DND-41 (cell line): ENCODE measurements around the gene HYAL1.
"Not testable (repeated sequence)": the region's sequence is repeated elsewhere in the genome, so short reads cannot be mapped to it uniquely, and the experiment has no call there.

ENCODE experiments used
- ATAC-seq: fragments of 200-7000 bp; cut with Tn5 transposase; 3 replicates; pipeline ENCODE4 v1.9.1; 2021; ENCODE audit warnings: low read depth; ENCODE audit not compliant: insufficient read depth
- DNase-seq: peaks from one replicate; pipeline ENCODE4 v3.0.0-alpha.2; 2020
- H2AFZ ChIP-seq: 2 replicates; pipeline ENCODE4 v1.6.0; 2012; ENCODE audit warnings: low read depth, low read length
- H3K27ac ChIP-seq: 2 replicates; pipeline ENCODE4 v1.5.1; 2012; ENCODE audit warnings: low read length, inconsistent platforms
- H3K27me3 ChIP-seq: fragments of 200-600 bp; sonication (generic); 2 replicates; pipeline ENCODE4 v1.6.0; 2012; ENCODE audit warnings: low read length, mild to moderate bottlenecking, inconsistent platforms; ENCODE audit not compliant: insufficient read depth, poor library complexity
- H3K36me3 ChIP-seq: 2 replicates; pipeline ENCODE4 v1.5.1; 2012; ENCODE audit warnings: low read length, inconsistent platforms; ENCODE audit not compliant: insufficient read depth
- H3K4me1 ChIP-seq: 2 replicates; pipeline ENCODE4 v1.5.1; 2012; ENCODE audit warnings: mild to moderate bottlenecking, low read length; ENCODE audit not compliant: insufficient read depth
- H3K4me2 ChIP-seq: 2 replicates; pipeline ENCODE4 v1.6.0; 2012; ENCODE audit warnings: mild to moderate bottlenecking, moderate library complexity, low read length, inconsistent platforms; ENCODE audit not compliant: insufficient read depth
- H3K4me3 ChIP-seq, 2 experiments: fragments of 200-600 bp in 1 of 2; shearing (Covaris generic) in 1 of 2; 2 replicates each; pipeline ENCODE4 v1.5.1; 2012 to 2016; ENCODE audit warnings: inconsistent platforms in 2 of 2, low read length in 2 of 2, mild to moderate bottlenecking in 2 of 2, low read depth in 1 of 2, moderate library complexity in 1 of 2
- H3K79me2 ChIP-seq: 2 replicates; pipeline ENCODE4 v1.6.0; 2012; ENCODE audit warnings: low read length, inconsistent platforms; ENCODE audit not compliant: insufficient read depth
- H3K9ac ChIP-seq: 2 replicates; pipeline ENCODE4 v1.6.0; 2012; ENCODE audit warnings: low read depth, mild to moderate bottlenecking, inconsistent platforms, low read length, moderate library complexity
- H3K9me3 ChIP-seq: 2 replicates; pipeline ENCODE4 v1.5.1; 2012; ENCODE audit warnings: low read length, moderate library complexity, mild to moderate bottlenecking, inconsistent platforms; ENCODE audit not compliant: insufficient read depth, severe bottlenecking
- H4K20me1 ChIP-seq: 2 replicates; pipeline ENCODE4 v1.6.0; 2012; ENCODE audit warnings: low read length; ENCODE audit not compliant: insufficient read depth
- CTCF ChIP-seq: IDR thresholded peaks from 2 replicates; pipeline ENCODE4 v1.5.1; 2012; ENCODE audit warnings: borderline replicate concordance, low read length, moderate library complexity, mild to moderate bottlenecking; ENCODE audit not compliant: poor library complexity, severe bottlenecking; ENCODE audit errors: extremely low read depth
- EZH2 ChIP-seq: IDR thresholded peaks from 3 replicates; pipeline ENCODE4 v1.6.1; 2012; ENCODE audit warnings: borderline replicate concordance, low read depth, mild to moderate bottlenecking, moderate library complexity, low read length, inconsistent platforms; ENCODE audit not compliant: severe bottlenecking

HYAL1 gene

GRCh38 chr3:50273689-50274065 lies 29.7 kb downstream of the HYAL1 start:
- Histone ChIP-seq H4K20me1 (no peaks in the 10 kb centered on the region), H3K36me3 (no peaks in the 10 kb centered on the region), H3K4me2 (no peak overlapping the region), H3K4me3 (no peak overlapping the region), H3K27me3 (peaks cover 24% of the 10 kb centered on the region), H3K79me2 (no peaks in the 10 kb centered on the region), H3K4me1 (peaks cover 8% of the 10 kb centered on the region), H3K9ac (no peak overlapping the region), H2AFZ (no peak overlapping the region), H3K9me3 (no peaks in the 10 kb centered on the region), H3K27ac (no peak overlapping the region)
- DNase-seq (no peak), ATAC-seq (no peak)
- TF ChIP-seq EZH2 (no peak), CTCF (no peak)

GRCh38 chr3:50272911-50273688 lies 30.3 kb downstream of the HYAL1 start:
- H3K36me3 ChIP-seq, result no peaks in the 10 kb centered on the region
- 0 out of 2 replicates have a peak overlapping the region, but pooled peaks have one; percentile 17 for H3K9ac ChIP-seq
- peak overlapping the region; percentile 51 for H3K4me2 ChIP-seq
- H3K27me3 ChIP-seq, result peaks cover 24% of the 10 kb centered on the region
- DNase-seq, result peak; percentile 74
- H2AFZ ChIP-seq, result no peak overlapping the region; the same call in 1 of the 2 replicates
- no peaks in the 10 kb centered on the region for H3K79me2 ChIP-seq
- H3K4me1 ChIP-seq, result peaks cover 8% of the 10 kb centered on the region
- no peak overlapping the region for H3K27ac ChIP-seq
- peak; percentile 85 for ATAC-seq
- TF ChIP-seq CTCF (peak; percentile 98), EZH2 (no peak)
- no peaks in the 10 kb centered on the region for H3K9me3 ChIP-seq
- H4K20me1 ChIP-seq, result no peaks in the 10 kb centered on the region
- H3K4me3 ChIP-seq, result no peak overlapping the region; a peak in 1 of 4 replicates

- not testable (repeated sequence) for DNase-seq, H3K4me3 ChIP-seq, H2AFZ ChIP-seq, H4K20me1 ChIP-seq, H3K9me3 ChIP-seq, H3K27ac ChIP-seq, H3K79me2 ChIP-seq, H3K9ac ChIP-seq, ATAC-seq, H3K4me1 ChIP-seq, H3K36me3 ChIP-seq
- H3K4me2 ChIP-seq, result peak overlapping the region; percentile 51; the same call in 1 of the 2 replicates
- peaks cover 24% of the 10 kb centered on the region for H3K27me3 ChIP-seq
Measured at GRCh38 chr3:50272538-50272910, 30.9 kb downstream of the HYAL1 start.

GRCh38 chr3:50271314-50271936 lies 31.9 kb downstream of the HYAL1 start:
- H3K9ac ChIP-seq, result no peak overlapping the region
- no peak overlapping the region for H3K4me2 ChIP-seq
- ATAC-seq, result no peak

More at GRCh38 chr3:50271314-50271936, 31.9 kb downstream of the HYAL1 start:
- Histone ChIP-seq H3K36me3 (no peaks in the 10 kb centered on the region), H3K9me3 (no peaks in the 10 kb centered on the region), H3K27me3 (peaks cover 22% of the 10 kb centered on the region), H4K20me1 (no peaks in the 10 kb centered on the region), H3K27ac (no peak overlapping the region), H3K4me1 (peaks cover 8% of the 10 kb centered on the region), H3K79me2 (no peaks in the 10 kb centered on the region), H3K4me3 (no peak overlapping the region), H2AFZ (no peak overlapping the region)
- TF ChIP-seq EZH2, result no peak
- no peak for TF ChIP-seq CTCF
- no peak for DNase-seq
